KOPT-K1 (cell line): ENCODE measurements around the gene PP2D1.
"Not testable (repeated sequence)": the region's sequence is repeated elsewhere in the genome, so short reads cannot be mapped to it uniquely, and the experiment has no call there.

ENCODE experiments used
- H3K27ac ChIP-seq: fragments of 200-600 bp; sonication (generic); 2 replicates; pipeline ENCODE4 v1.5.1; 2016; ENCODE audit warnings: antibody characterized with exemption, mild to moderate bottlenecking, low read depth, low read length; ENCODE audit not compliant: poor library complexity, severe bottlenecking
- H3K36me3 ChIP-seq: fragments of 200-600 bp; sonication (generic); 2 replicates; pipeline ENCODE4 v1.5.1; 2017; ENCODE audit warnings: antibody characterized with exemption, mild to moderate bottlenecking, low read length, moderate library complexity; ENCODE audit not compliant: insufficient read depth
- H3K9me3 ChIP-seq: fragments of 200-600 bp; sonication (generic); 2 replicates; pipeline ENCODE4 v1.5.1; 2017; ENCODE audit warnings: antibody characterized with exemption, low read length, mild to moderate bottlenecking; ENCODE audit not compliant: insufficient read depth, poor library complexity, severe bottlenecking

PP2D1 gene

GRCh38 chr3:20045141-20045540 is 33.1 kb upstream of the PP2D1 start:
- H3K9me3 ChIP-seq, H3K36me3 ChIP-seq, H3K27ac ChIP-seq: not testable (repeated sequence)

- Histone ChIP-seq H3K27ac (peak overlapping the region; percentile 42), H3K9me3 (no peaks in the 10 kb centered on the region), H3K36me3 (no peaks in the 10 kb centered on the region)
These were observed 31.8 kb upstream of the PP2D1 start for GRCh38 chr3:20043825-20044224.

- Histone ChIP-seq H3K27ac (peak overlapping the region; percentile 42), H3K9me3 (no peaks in the 10 kb centered on the region), H3K36me3 (no peaks in the 10 kb centered on the region)
These were observed 31.3 kb upstream of the PP2D1 start for GRCh38 chr3:20043396-20043795.

- Histone ChIP-seq H3K36me3 (no peaks in the 10 kb centered on the region), H3K9me3 (no peaks in the 10 kb centered on the region), H3K27ac (no peak overlapping the region)
These were observed 30.3 kb upstream of the PP2D1 start for GRCh38 chr3:20042331-20042730.

- H3K9me3 ChIP-seq: no peaks in the 10 kb centered on the region
- H3K27ac ChIP-seq: peak overlapping the region; percentile 60
- no peaks in the 10 kb centered on the region for H3K36me3 ChIP-seq
These were observed 29.2 kb upstream of the PP2D1 start for GRCh38 chr3:20041197-20041780.

- Histone ChIP-seq H3K36me3 (no peaks in the 10 kb centered on the region), H3K9me3 (no peaks in the 10 kb centered on the region), H3K27ac (peak overlapping the region; percentile 60)
These were observed 28.6 kb upstream of the PP2D1 start for GRCh38 chr3:20040548-20041196.

GRCh38 chr3:20039765-20040547 is 27.9 kb upstream of the PP2D1 start, which contains the start of gene KAT2B:
Gene KAT2B (plus strand): TSS chr3:20040446. CDS start chr3:20040478, 32 bp downstream.
- no peaks in the 10 kb centered on the region for H3K36me3 ChIP-seq
- H3K27ac ChIP-seq: peak within 1 kb of the TSS; percentile 77
- H3K9me3 ChIP-seq: no peaks in the 10 kb centered on the region

GRCh38 chr3:20039466-20039764 is 27.4 kb upstream of the PP2D1 start:
- H3K9me3 ChIP-seq: no peaks in the 10 kb centered on the region
- no peaks in the 10 kb centered on the region for H3K36me3 ChIP-seq
- peak overlapping the region; percentile 77 for H3K27ac ChIP-seq

- Histone ChIP-seq H3K9me3 (no peaks in the 10 kb centered on the region), H3K27ac (peak overlapping the region; percentile 77), H3K36me3 (no peaks in the 10 kb centered on the region)
These were observed 26.8 kb upstream of the PP2D1 start for GRCh38 chr3:20038699-20039465.

GRCh38 chr3:20037255-20037996 is 25.4 kb upstream of the PP2D1 start:
- H3K27ac ChIP-seq: no peak overlapping the region
- H3K9me3 ChIP-seq: no peaks in the 10 kb centered on the region
- H3K36me3 ChIP-seq: no peaks in the 10 kb centered on the region

- Histone ChIP-seq H3K27ac (no peak overlapping the region), H3K9me3 (no peaks in the 10 kb centered on the region), H3K36me3 (no peaks in the 10 kb centered on the region)
These were observed 23.0 kb upstream of the PP2D1 start for GRCh38 chr3:20035019-20035418.

- H3K9me3 ChIP-seq, H3K36me3 ChIP-seq, H3K27ac ChIP-seq: not testable (repeated sequence)
These were observed 19.9 kb upstream of the PP2D1 start for GRCh38 chr3:20031939-20032338.

- Histone ChIP-seq H3K27ac (no peak overlapping the region), H3K36me3 (no peaks in the 10 kb centered on the region), H3K9me3 (no peaks in the 10 kb centered on the region)
These were observed 16.9 kb upstream of the PP2D1 start for GRCh38 chr3:20028905-20029331.

- Histone ChIP-seq H3K27ac (no peak overlapping the region), H3K9me3 (no peaks in the 10 kb centered on the region), H3K36me3 (no peaks in the 10 kb centered on the region)
These were observed 15.1 kb upstream of the PP2D1 start for GRCh38 chr3:20027136-20027535.
